Raji (cell line): ENCODE measurements around the gene ZNF563.

ENCODE experiments used
- POLR2A ChIP-seq: IDR thresholded peaks from 2 replicates; pipeline ENCODE4 v1.6.1; 2011; ENCODE audit warnings: low read depth, low read length, control low read depth; ENCODE audit not compliant: insufficient read depth

The ZNF563 gene

GRCh38 chr19:12333162-12334159 is at the start of gene ZNF563:
TSS of gene ZNF563 (minus strand) at chr19:12333633. CDS start at chr19:12333482, 151 bp downstream.
- peak; percentile 98 for TF ChIP-seq POLR2A

GRCh38 chr19:12380444-12380737 is 47.0 kb upstream of the ZNF563 start:
- no peak for TF ChIP-seq POLR2A

- no peak for TF ChIP-seq POLR2A
Observed at GRCh38 chr19:12379732-12380443, 46.5 kb upstream of the ZNF563 start.

GRCh38 chr19:12374026-12374425 is 40.6 kb upstream of the ZNF563 start:
- TF ChIP-seq POLR2A: no peak

- TF ChIP-seq POLR2A: peak; percentile 63
Observed at GRCh38 chr19:12365236-12366162, 32.1 kb upstream of the ZNF563 start, which contains the start of gene ZNF442. TSS of gene ZNF442 (minus strand) at chr19:12365683. CDS start at chr19:12363631, 2,052 bp downstream.

- TF ChIP-seq POLR2A: no peak
Observed at GRCh38 chr19:12364391-12365235, 31.2 kb upstream of the ZNF563 start.

- TF ChIP-seq POLR2A: no peak
Observed at GRCh38 chr19:12353375-12353774, 19.9 kb upstream of the ZNF563 start.

- TF ChIP-seq POLR2A: no peak
Observed at GRCh38 chr19:12350890-12351197, 17.4 kb upstream of the ZNF563 start.

GRCh38 chr19:12350185-12350889 is 16.9 kb upstream of the ZNF563 start:
- TF ChIP-seq POLR2A: no peak

GRCh38 chr19:12346896-12347295 is 13.5 kb upstream of the ZNF563 start:
- TF ChIP-seq POLR2A: no peak

GRCh38 chr19:12345197-12345596 is 11.8 kb upstream of the ZNF563 start:
- TF ChIP-seq POLR2A: no peak

- TF ChIP-seq POLR2A: no peak
Observed at GRCh38 chr19:12331211-12331941, 2.1 kb downstream of the ZNF563 start.

GRCh38 chr19:12330340-12330739 is 3.1 kb downstream of the ZNF563 start:
- no peak for TF ChIP-seq POLR2A

- TF ChIP-seq POLR2A: no peak
Observed at GRCh38 chr19:12325690-12326089, 7.7 kb downstream of the ZNF563 start.
